ENCODE results near the gene SHMT2.

SHMT2 gene

GRCh38 chr12:57215065-57215464 is 14.4 kb upstream of the SHMT2 start:
- no peak for DNase-seq (ENCODE audit: low read depth)

GRCh38 chr12:57215668-57216013 is 13.9 kb upstream of the SHMT2 start:
- no peak for DNase-seq (ENCODE audit: low read depth)

- peak; percentile 53 for DNase-seq (ENCODE audit: low read depth)
Observed at GRCh38 chr12:57216014-57216911, 13.2 kb upstream of the SHMT2 start, which contains the start of gene NXPH4. Gene NXPH4, plus strand, starts transcription at chr12:57216794. Its CDS starts 176 bp downstream, at chr12:57216970.

- no peak for DNase-seq (ENCODE audit: low read depth)
Observed at GRCh38 chr12:57216921-57217879, 12.3 kb upstream of the SHMT2 start.

GRCh38 chr12:57218030-57218853 is 11.3 kb upstream of the SHMT2 start:
- DNase-seq (ENCODE audit: low read depth): no peak

- DNase-seq (ENCODE audit: low read depth): no peak
Observed at GRCh38 chr12:57219205-57219992, 10.1 kb upstream of the SHMT2 start.

- no peak for DNase-seq (ENCODE audit: low read depth)
Observed at GRCh38 chr12:57219993-57220754, 9.3 kb upstream of the SHMT2 start.

- DNase-seq (ENCODE audit: low read depth): no peak
Observed at GRCh38 chr12:57220770-57221168, 8.7 kb upstream of the SHMT2 start.

GRCh38 chr12:57221169-57221917 is 8.2 kb upstream of the SHMT2 start:
- DNase-seq (ENCODE audit: low read depth): no peak

- no peak for DNase-seq (ENCODE audit: low read depth)
Observed at GRCh38 chr12:57222286-57223190, 7.0 kb upstream of the SHMT2 start.

GRCh38 chr12:57223191-57224165 is 6.0 kb upstream of the SHMT2 start:
- DNase-seq (ENCODE audit: low read depth): no peak

GRCh38 chr12:57224278-57224972 is 5.1 kb upstream of the SHMT2 start:
- no peak for DNase-seq (ENCODE audit: low read depth)

GRCh38 chr12:57224973-57225679 is 4.4 kb upstream of the SHMT2 start:
- peak; percentile 66 for DNase-seq (ENCODE audit: low read depth)

- no peak for DNase-seq (ENCODE audit: low read depth)
Observed at GRCh38 chr12:57225680-57226210, 3.8 kb upstream of the SHMT2 start.

GRCh38 chr12:57226588-57227314 is 2.8 kb upstream of the SHMT2 start:
- DNase-seq (ENCODE audit: low read depth): no peak
